DMS114 treated with DMSO at 0.1 percent for 48 hours (cell line): Measurements from ENCODE around the gene PA2G4.
"Not testable (repeated sequence)": the region's sequence is repeated elsewhere in the genome, so short reads cannot be mapped to it uniquely, and the experiment has no call there.

ENCODE experiments used
- DNase-seq: peaks from one replicate; lab custom pipeline; 2025; ENCODE audit not compliant: unreplicated experiment; lab: John Stamatoyannopoulos, UW

The PA2G4 gene

GRCh38 chr12:56099787-56100186 lies 4.6 kb upstream of the PA2G4 start:
- DNase-seq: no peak

GRCh38 chr12:56101045-56101444 lies 3.3 kb upstream of the PA2G4 start:
- no peak for DNase-seq

- no peak for DNase-seq
These were observed 1.7 kb upstream of the PA2G4 start for GRCh38 chr12:56102683-56103065.

GRCh38 chr12:56103066-56103711 lies 1.2 kb upstream of the PA2G4 start:
- DNase-seq: no peak

GRCh38 chr12:56103823-56104108 lies 593 bp upstream of the PA2G4 start:
- no peak for DNase-seq

- no peak for DNase-seq
These were observed 653 bp downstream of the PA2G4 start for GRCh38 chr12:56104815-56105608.

- no peak for DNase-seq
These were observed 1.2 kb downstream of the PA2G4 start for GRCh38 chr12:56105609-56105902.

GRCh38 chr12:56107242-56107641 lies 2.9 kb downstream of the PA2G4 start:
- no peak for DNase-seq

GRCh38 chr12:56110571-56110970 lies 6.2 kb downstream of the PA2G4 start:
- no peak for DNase-seq

GRCh38 chr12:56114084-56114483 lies 9.7 kb downstream of the PA2G4 start:
- no peak for DNase-seq

GRCh38 chr12:56115329-56115728 lies 11.0 kb downstream of the PA2G4 start:
- DNase-seq: no peak

GRCh38 chr12:56116267-56117081 lies 12.1 kb downstream of the PA2G4 start, which contains the start of gene RPL41:
RPL41 (plus strand) TSS chr12:56116633.
- peak; percentile 91 for DNase-seq

- DNase-seq: not testable (repeated sequence)
These were observed 12.8 kb downstream of the PA2G4 start for GRCh38 chr12:56117082-56117706.

- DNase-seq: peak; percentile 99
These were observed 13.7 kb downstream of the PA2G4 start, which contains the start of gene ZC3H10 for GRCh38 chr12:56117778-56118687. ZC3H10 (plus strand) TSS chr12:56118266; CDS start chr12:56120563, 2,297 bp downstream.

- peak; percentile 65 for DNase-seq
These were observed 14.5 kb downstream of the PA2G4 start for GRCh38 chr12:56118688-56119357.

- peak; percentile 82 for DNase-seq
These were observed 15.0 kb downstream of the PA2G4 start for GRCh38 chr12:56119361-56119796.

GRCh38 chr12:56120158-56120846 lies 15.9 kb downstream of the PA2G4 start:
- DNase-seq: no peak

GRCh38 chr12:56121204-56121870 lies 17.0 kb downstream of the PA2G4 start:
- DNase-seq: no peak

GRCh38 chr12:56122637-56123036 lies 18.3 kb downstream of the PA2G4 start:
- no peak for DNase-seq
